Measurements from ENCODE around the gene CCDC184. TPM values are rescaled to one million over a fixed set of nuclear protein-coding genes. Genes with fewer than 3 reads are reported as not detected.

Gene CCDC184
- total RNA-seq, 4 donors from 2014 or later = 0.13 to 2.5 (median 0.39) TPM; not detected in 1

DNA sequence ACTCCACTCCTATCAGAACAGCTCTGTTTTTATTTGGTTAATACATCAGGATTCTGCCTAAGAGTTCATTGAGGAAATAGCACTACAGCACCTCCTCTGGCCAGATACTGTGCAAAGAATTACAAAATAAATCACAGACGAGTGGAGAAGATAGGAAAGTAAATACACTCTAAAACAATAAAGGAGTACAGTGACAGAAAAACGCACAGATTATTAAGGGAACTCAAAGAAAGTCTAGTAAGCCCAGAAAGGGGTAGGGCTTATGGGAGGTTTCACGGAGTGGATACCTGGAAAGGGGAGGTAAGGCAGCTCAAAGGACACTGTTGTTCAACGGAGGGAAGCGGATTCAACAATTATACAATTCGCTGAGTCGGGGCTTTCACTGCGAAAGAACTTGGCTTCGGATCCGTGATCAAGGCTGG, 14.1 kb downstream of the CCDC184 start:
- peak overlapping the region; percentile 59 to 81 for H3K4me3 ChIP-seq
- TF ChIP-seq, protein P1, sequence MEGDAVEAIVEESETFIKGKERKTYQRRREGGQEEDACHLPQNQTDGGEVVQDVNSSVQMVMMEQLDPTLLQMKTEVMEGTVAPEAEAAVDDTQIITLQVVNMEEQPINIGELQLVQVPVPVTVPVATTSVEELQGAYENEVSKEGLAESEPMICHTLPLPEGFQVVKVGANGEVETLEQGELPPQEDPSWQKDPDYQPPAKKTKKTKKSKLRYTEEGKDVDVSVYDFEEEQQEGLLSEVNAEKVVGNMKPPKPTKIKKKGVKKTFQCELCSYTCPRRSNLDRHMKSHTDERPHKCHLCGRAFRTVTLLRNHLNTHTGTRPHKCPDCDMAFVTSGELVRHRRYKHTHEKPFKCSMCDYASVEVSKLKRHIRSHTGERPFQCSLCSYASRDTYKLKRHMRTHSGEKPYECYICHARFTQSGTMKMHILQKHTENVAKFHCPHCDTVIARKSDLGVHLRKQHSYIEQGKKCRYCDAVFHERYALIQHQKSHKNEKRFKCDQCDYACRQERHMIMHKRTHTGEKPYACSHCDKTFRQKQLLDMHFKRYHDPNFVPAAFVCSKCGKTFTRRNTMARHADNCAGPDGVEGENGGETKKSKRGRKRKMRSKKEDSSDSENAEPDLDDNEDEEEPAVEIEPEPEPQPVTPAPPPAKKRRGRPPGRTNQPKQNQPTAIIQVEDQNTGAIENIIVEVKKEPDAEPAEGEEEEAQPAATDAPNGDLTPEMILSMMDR (IDR thresholded peaks at IDR 0.05) = peak; percentile 11 to 62 (median 37)
- no peak for TF ChIP-seq POLR2AphosphoS5 (IDR thresholded peaks at IDR 0.05)
- no peak for TF ChIP-seq EP300 (IDR thresholded peaks at IDR 0.05)
- WGBS, 2 donors (ENCODE audit: low coverage in 1 of 2) = 0% methylated on average over 8 to 10 of the region's 10 CpGs
- peak; percentile 32 for ATAC-seq
- H3K36me3 ChIP-seq = peaks cover 0 to 6% of the 10 kb centered on the region in 2 donors
- H3K27me3 ChIP-seq = peaks cover 11% of the 10 kb centered on the region
- peak overlapping the region; percentile 86 to 96 (median 93) for H3K27ac ChIP-seq
- peaks cover 0 to 30% (median 0%) of the 10 kb centered on the region in 3 donors for H3K4me1 ChIP-seq
- H3K9me3 ChIP-seq = peaks cover 0 to 7% (median 0%) of the 10 kb centered on the region in 3 donors

DNA sequence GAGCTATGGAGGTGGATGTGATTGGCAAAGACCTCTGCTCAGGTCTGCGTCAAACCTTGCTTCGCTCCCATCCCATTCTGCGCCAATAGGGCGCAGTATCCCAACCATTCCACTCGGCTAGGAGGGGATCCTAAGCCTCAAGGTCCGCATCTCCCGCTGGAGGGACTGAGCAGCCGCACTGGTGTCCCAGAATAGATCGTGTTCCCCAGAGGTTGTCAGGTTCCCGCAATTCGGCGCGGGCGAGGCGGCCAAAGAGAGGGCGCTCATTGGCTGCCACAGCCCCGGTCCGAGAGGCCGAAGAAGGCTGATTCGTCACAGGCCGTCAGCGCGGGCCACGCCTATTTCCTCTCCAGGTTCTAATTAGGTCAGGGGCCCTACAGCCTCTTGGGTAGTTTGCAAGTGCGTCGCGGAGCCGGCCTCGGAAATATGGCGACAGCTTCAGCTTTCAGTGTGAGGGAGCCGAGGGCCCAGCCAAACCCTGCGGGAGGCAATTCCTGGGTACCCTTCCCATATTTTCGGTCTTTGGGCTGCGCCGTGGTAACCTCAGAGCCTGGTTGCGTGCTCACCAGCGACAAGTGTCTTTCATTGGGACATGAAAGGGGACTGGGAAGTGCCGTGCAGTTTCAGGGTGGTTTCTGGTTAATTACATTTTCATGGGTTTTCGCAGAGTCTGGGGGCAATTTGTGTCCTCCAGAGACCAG, 14.7 kb downstream of the CCDC184 start:
- Histone ChIP-seq H3K27me3 (peaks cover 6% of the 10 kb centered on the region), H3K27ac (peak overlapping the region; percentile 86 to 96 (median 93)), H3K4me3 (peak overlapping the region; percentile 59 to 81), H3K9me3 (peaks cover 0 to 12% (median 0%) of the 10 kb centered on the region in 3 donors), H3K36me3 (peaks cover 0 to 9% of the 10 kb centered on the region in 2 donors), H3K4me1 (peaks cover 0 to 30% (median 0%) of the 10 kb centered on the region in 3 donors)
- TF ChIP-seq POLR2AphosphoS5 (IDR thresholded peaks at IDR 0.05) = peak; percentile 99
- TF ChIP-seq EP300 (IDR thresholded peaks at IDR 0.05) = no peak
- peak; percentile 89 to 95 for TF ChIP-seq POLR2A (IDR thresholded peaks at IDR 0.05)
- WGBS, 2 donors (ENCODE audit: low coverage in 1 of 2) = 0 to 3% methylated on average over 4 to 6 of the region's 39 CpGs
- ATAC-seq = peak; percentile 98

DNA sequence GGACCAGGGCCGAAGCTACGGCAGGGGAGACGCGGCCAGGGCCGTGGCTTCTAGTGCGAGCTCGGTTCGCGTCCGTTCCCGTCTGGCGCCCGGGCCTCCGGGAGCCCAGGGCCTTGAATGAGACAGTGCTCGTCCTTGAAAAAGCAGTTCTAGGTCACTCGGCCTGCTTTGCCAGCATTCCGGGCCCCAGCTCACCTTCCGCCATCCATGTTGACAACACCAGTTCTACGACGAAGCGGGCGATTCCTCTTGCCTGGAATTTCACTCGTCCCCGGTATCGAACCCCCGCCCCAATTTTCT, 15.2 kb downstream of the CCDC184 start:
- ATAC-seq = peak; percentile 17
- TF ChIP-seq POLR2A (IDR thresholded peaks at IDR 0.05) (no peak), POLR2AphosphoS5 (IDR thresholded peaks at IDR 0.05) (no peak), EP300 (IDR thresholded peaks at IDR 0.05) (no peak)
- TF ChIP-seq, protein P1 (IDR thresholded peaks at IDR 0.05) = no peak
- Histone ChIP-seq H3K9me3 (peaks cover 0 to 17% (median 0%) of the 10 kb centered on the region in 3 donors), H3K27ac (peak overlapping the region; percentile 86 to 96 (median 93)), H3K36me3 (peaks cover 0 to 9% of the 10 kb centered on the region in 2 donors), H3K4me1 (peaks cover 0 to 30% (median 0%) of the 10 kb centered on the region in 3 donors), H3K27me3 (peaks cover 1% of the 10 kb centered on the region), H3K4me3 (peak overlapping the region; percentile 59 to 81)
- WGBS, 2 donors (ENCODE audit: low coverage in 1 of 2) = 4 to 11% methylated on average over 18 to 25 of the region's 26 CpGs

DNA sequence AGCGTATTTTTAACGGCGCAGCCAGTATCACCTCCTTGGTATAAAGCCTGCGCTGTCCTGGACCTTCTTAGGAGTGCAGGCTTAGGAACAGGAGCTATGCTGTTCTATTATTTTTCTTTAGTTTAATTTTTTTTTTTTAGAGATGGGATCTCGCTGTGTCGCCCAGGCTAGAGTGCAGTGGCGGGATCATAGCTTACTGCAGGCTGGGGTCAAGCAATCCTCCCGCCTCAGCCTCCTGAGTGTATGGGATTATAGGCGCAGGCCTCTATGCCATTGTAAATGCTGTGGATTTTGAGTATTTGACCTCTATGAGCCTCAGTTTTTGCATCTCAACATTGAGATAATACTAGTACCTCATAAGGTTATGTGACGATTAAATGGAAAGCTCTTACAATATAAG, 15.5 kb downstream of the CCDC184 start:
- Histone ChIP-seq H3K27ac (peak overlapping the region; percentile 86 to 96 (median 93)), H3K36me3 (peaks cover 0 to 9% of the 10 kb centered on the region in 2 donors), H3K4me3 (peak overlapping the region; percentile 59 to 81), H3K27me3 (no peaks in the 10 kb centered on the region), H3K4me1 (peaks cover 0 to 30% (median 0%) of the 10 kb centered on the region in 3 donors), H3K9me3 (peaks cover 0 to 21% (median 0%) of the 10 kb centered on the region in 3 donors)
- 43 to 51% methylated on average over 6 to 10 of the region's 10 CpGs for WGBS, 2 donors (ENCODE audit: low coverage in 1 of 2)
- TF ChIP-seq POLR2A (IDR thresholded peaks at IDR 0.05) (no peak), EP300 (IDR thresholded peaks at IDR 0.05) (no peak), POLR2AphosphoS5 (IDR thresholded peaks at IDR 0.05) (no peak)
- TF ChIP-seq, protein P1 (IDR thresholded peaks at IDR 0.05) = no peak
- ATAC-seq = no peak

DNA sequence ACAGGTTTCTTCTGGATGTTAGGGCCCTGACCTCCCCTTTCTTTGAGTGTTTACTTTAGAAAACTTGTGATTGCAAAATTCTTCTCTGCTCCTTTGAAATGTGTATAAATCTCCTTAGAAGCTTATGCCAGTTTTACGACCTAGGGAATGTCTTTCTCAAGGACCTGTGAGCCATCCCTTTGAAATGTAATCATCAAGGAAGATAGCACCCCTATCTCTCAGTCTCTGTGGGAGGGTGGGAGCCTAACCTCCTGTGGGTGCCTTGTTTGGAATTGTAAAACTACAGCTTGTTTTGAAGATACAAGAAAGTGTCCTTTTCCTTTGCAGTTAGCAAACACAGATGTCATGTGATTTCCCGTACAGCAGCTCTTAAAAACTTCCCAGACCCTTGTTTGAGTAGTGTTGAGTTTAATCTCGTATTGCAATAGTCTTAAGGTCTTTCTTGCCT, 16.4 kb downstream of the CCDC184 start:
- Histone ChIP-seq H3K4me1 (peaks cover 0 to 30% (median 0%) of the 10 kb centered on the region in 3 donors), H3K9me3 (peaks cover 0 to 29% (median 0%) of the 10 kb centered on the region in 3 donors), H3K36me3 (peaks cover 0 to 15% of the 10 kb centered on the region in 2 donors), H3K4me3 (no peak overlapping the region), H3K27ac (peak overlapping the region; percentile 86 to 96 (median 93)), H3K27me3 (no peaks in the 10 kb centered on the region)
- 53 to 62% methylated on average over 2 to 3 of the region's 3 CpGs for WGBS, 2 donors (ENCODE audit: low coverage in 1 of 2)
- no peak for ATAC-seq
- peak; percentile 56 for TF ChIP-seq POLR2AphosphoS5 (IDR thresholded peaks at IDR 0.05)
- no peak for TF ChIP-seq EP300 (IDR thresholded peaks at IDR 0.05)
